Measurements from ENCODE around the gene F2RL3. TPM values are rescaled to one million over a fixed set of nuclear protein-coding genes. Genes with fewer than 3 reads are reported as not detected.

The F2RL3 gene
- total and polyA plus RNA-seq, 2 experiments from 2014 or later: 0.33 to 1.0 TPM

- Histone ChIP-seq H3K36me3 (no peaks in the 10 kb centered on the region), H3K27ac (no peak overlapping the region), H3K9me3 (ENCODE audit: low read depth) (no peaks in the 10 kb centered on the region), H3K27me3 (no peaks in the 10 kb centered on the region), H3K4me3 (no peak overlapping the region), H3K4me1 (ENCODE audit: low read depth) (no peaks in the 10 kb centered on the region)
- DNase-seq (ENCODE audit: low read depth in 1 of 2, low spot score in 1 of 2): no peak
- no peak for TF ChIP-seq CTCF (IDR thresholded peaks at IDR 0.05; ENCODE audit: low read depth, low read length)
Measured at GRCh38 chr19:16917401-16917800, 28.6 kb downstream of the F2RL3 start.

GRCh38 chr19:16919496-16919895 is 30.7 kb downstream of the F2RL3 start:
- DNase-seq (ENCODE audit: low read depth in 1 of 2, low spot score in 1 of 2): no peak
- H3K27me3 ChIP-seq: no peaks in the 10 kb centered on the region
- no peaks in the 10 kb centered on the region for H3K36me3 ChIP-seq
- no peaks in the 10 kb centered on the region for H3K9me3 ChIP-seq (ENCODE audit: low read depth)
- TF ChIP-seq CTCF (IDR thresholded peaks at IDR 0.05; ENCODE audit: low read depth, low read length): no peak
- no peaks in the 10 kb centered on the region for H3K4me1 ChIP-seq (ENCODE audit: low read depth)
- no peak overlapping the region for H3K27ac ChIP-seq
- H3K4me3 ChIP-seq: no peak overlapping the region

- Histone ChIP-seq H3K9me3 (ENCODE audit: low read depth) (no peaks in the 10 kb centered on the region), H3K36me3 (no peaks in the 10 kb centered on the region), H3K27me3 (no peaks in the 10 kb centered on the region), H3K4me1 (ENCODE audit: low read depth) (no peaks in the 10 kb centered on the region), H3K27ac (no peak overlapping the region), H3K4me3 (no peak overlapping the region)
- DNase-seq (ENCODE audit: low read depth in 1 of 2, low spot score in 1 of 2): peak in 1 of 2 donors; percentile 85
- TF ChIP-seq CTCF (IDR thresholded peaks at IDR 0.05; ENCODE audit: low read depth, low read length): no peak
Measured at GRCh38 chr19:16920816-16921529, 32.2 kb downstream of the F2RL3 start.

GRCh38 chr19:16921766-16922591 is 33.2 kb downstream of the F2RL3 start:
- Histone ChIP-seq H3K4me1 (ENCODE audit: low read depth) (no peaks in the 10 kb centered on the region), H3K36me3 (no peaks in the 10 kb centered on the region), H3K27ac (no peak overlapping the region), H3K4me3 (no peak overlapping the region), H3K9me3 (ENCODE audit: low read depth) (no peaks in the 10 kb centered on the region), H3K27me3 (no peaks in the 10 kb centered on the region)
- DNase-seq (ENCODE audit: low read depth in 1 of 2, low spot score in 1 of 2): no peak
- TF ChIP-seq CTCF (IDR thresholded peaks at IDR 0.05; ENCODE audit: low read depth, low read length): no peak

GRCh38 chr19:16922592-16922934 is 33.8 kb downstream of the F2RL3 start:
- DNase-seq (ENCODE audit: low read depth in 1 of 2, low spot score in 1 of 2): no peak
- no peak for TF ChIP-seq CTCF (IDR thresholded peaks at IDR 0.05; ENCODE audit: low read depth, low read length)
- Histone ChIP-seq H3K9me3 (ENCODE audit: low read depth) (no peaks in the 10 kb centered on the region), H3K36me3 (no peaks in the 10 kb centered on the region), H3K27ac (no peak overlapping the region), H3K4me3 (no peak overlapping the region), H3K27me3 (no peaks in the 10 kb centered on the region), H3K4me1 (ENCODE audit: low read depth) (no peaks in the 10 kb centered on the region)

All from cardiac muscle cell (in vitro differentiated cells and primary cell).